Activated B cell treated with CpG ODN at 0.5 μM for 24 hours (primary cell): ENCODE results near the gene SPATA17. TPM values are rescaled to one million over a fixed set of nuclear protein-coding genes. Genes with fewer than 3 reads are reported as not detected.

ENCODE experiments used
- ATAC-seq: fragments of 200-7000 bp; cut with Tn5 transposase; one replicate; pipeline ENCODE4 v1.10.0; 2021; ENCODE audit warnings: low read depth, mild to moderate bottlenecking, moderate library complexity
- CTCF ChIA-PET: fragments of 350-600 bp; sonication (Branson Sonifier 250); formaldehyde crosslinking; loops from one replicate; lab custom pipeline; 2021; ENCODE audit warnings: antibody characterized with exemption; lab: Charles Lee
- POLR2A ChIA-PET: fragments of 350-600 bp; sonication (Branson Sonifier 250); formaldehyde crosslinking; loops from one replicate; lab custom pipeline; 2021; ENCODE audit warnings: antibody characterized with exemption; lab: Charles Lee
- DNase-seq: peaks from one replicate; pipeline ENCODE4 v3.0.0; 2022
- H3K27ac Mint-ChIP-seq: one replicate; pipeline ENCODE4 v1.8.0; 2020; ENCODE audit warnings: mixed read lengths
- H3K27me3 Mint-ChIP-seq: one replicate; pipeline ENCODE4 v1.8.0; 2021; ENCODE audit warnings: mixed read lengths
- H3K36me3 Mint-ChIP-seq: one replicate; pipeline ENCODE4 v1.8.0; 2021; ENCODE audit warnings: low read depth, mixed read lengths
- H3K4me1 Mint-ChIP-seq: one replicate; pipeline ENCODE4 v1.8.0; 2021; ENCODE audit warnings: mixed read lengths
- H3K4me3 Mint-ChIP-seq: one replicate; pipeline ENCODE4 v1.8.0; 2020; ENCODE audit warnings: mild to moderate bottlenecking, mixed read lengths
- H3K9me3 Mint-ChIP-seq: one replicate; pipeline ENCODE4 v1.8.0; 2020; ENCODE audit warnings: mixed read lengths
- CTCF ChIP-seq: fragments of 200-600 bp; IDR thresholded peaks from one replicate; pipeline ENCODE4 v1.8.0; 2022; ENCODE audit warnings: antibody characterized with exemption, mild to moderate bottlenecking
- intact Hi-C: fragments of 100-400 bp; cut with micrococcal nuclease; formaldehyde crosslinking; loops from one replicate; pipeline ENCODE4 v1.15.1; 2024
- total RNA-seq: library from RNA; stranded (reverse); gene quantifications from 2 replicates; pipeline ENCODE4 v1.2.3, GENCODE V29; 2022

SPATA17 gene
- total RNA-seq, 1 donor from 2014 or later: not detected

GRCh38 chr1:217888328-217888727 is 257.2 kb downstream of the SPATA17 start:
- Mint-ChIP-seq H3K4me1 (no peaks in the 10 kb centered on the region), H3K27me3 (no peaks in the 10 kb centered on the region), H3K9me3 (no peaks in the 10 kb centered on the region), H3K4me3 (no peak overlapping the region), H3K27ac (no peak overlapping the region), H3K36me3 (no peaks in the 10 kb centered on the region)
- intact Hi-C loops: no loop called here
- DNase-seq (no peak), ATAC-seq (no peak)
- ChIA-PET POLR2A (no interaction called here), CTCF (no interaction called here)
- no peak for TF ChIP-seq CTCF

DNA sequence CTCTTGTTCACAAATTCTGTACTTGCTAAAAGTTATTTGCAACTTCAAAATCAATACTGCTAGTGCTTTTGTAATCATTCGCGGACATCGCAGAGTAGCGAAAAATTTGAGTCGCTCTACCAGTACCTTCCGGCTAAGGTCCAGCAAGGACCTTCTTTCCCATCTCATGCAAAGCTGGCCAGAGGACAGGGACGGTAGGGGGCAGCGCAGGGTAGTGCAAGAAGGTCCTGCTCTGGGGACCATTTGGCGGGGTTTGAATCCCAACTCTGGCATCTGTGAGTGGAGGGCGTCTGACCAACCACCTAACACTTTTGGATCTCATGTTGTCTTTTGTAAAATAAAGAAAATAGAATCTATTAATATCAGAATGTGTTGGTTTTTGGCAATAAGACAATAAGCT is 258.3 kb downstream of the SPATA17 start:
- Mint-ChIP-seq H3K36me3 (no peaks in the 10 kb centered on the region), H3K27me3 (no peaks in the 10 kb centered on the region), H3K9me3 (no peaks in the 10 kb centered on the region), H3K27ac (no peak overlapping the region), H3K4me3 (no peak overlapping the region), H3K4me1 (no peaks in the 10 kb centered on the region)
- ChIA-PET CTCF (no interaction called here), POLR2A (no interaction called here)
- TF ChIP-seq CTCF: no peak
- no peak for DNase-seq
- no peak for ATAC-seq
- intact Hi-C loops: no loop called here

DNA sequence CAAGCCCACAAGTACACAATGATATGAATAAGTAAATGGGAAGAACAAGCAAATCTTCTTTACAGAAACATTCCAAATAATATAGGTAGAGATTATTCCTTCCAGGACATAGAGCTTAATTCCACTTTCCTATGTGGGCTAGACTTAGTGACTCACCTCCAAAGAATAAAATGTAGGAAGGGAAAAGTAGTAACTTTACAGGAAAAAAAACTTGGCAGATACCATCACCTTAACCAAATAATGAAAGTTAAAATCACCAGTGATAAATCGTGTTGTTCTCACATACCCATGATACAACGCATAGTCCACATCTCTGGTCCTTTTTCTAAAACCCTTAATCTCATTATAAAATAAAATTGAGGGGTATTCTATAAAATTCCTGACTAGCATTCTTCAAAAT is 260.8 kb downstream of the SPATA17 start:
- no peak for TF ChIP-seq CTCF
- Mint-ChIP-seq H3K9me3 (no peaks in the 10 kb centered on the region), H3K27me3 (no peaks in the 10 kb centered on the region), H3K27ac (no peak overlapping the region), H3K36me3 (no peaks in the 10 kb centered on the region), H3K4me3 (no peak overlapping the region), H3K4me1 (no peaks in the 10 kb centered on the region)
- CTCF ChIA-PET: no interaction called here
- POLR2A ChIA-PET: no interaction called here
- ATAC-seq (no peak), DNase-seq (no peak)
- intact Hi-C loops: no loop called here

- H3K4me3 Mint-ChIP-seq: no peak overlapping the region
- H3K4me1 Mint-ChIP-seq: no peaks in the 10 kb centered on the region
- no peaks in the 10 kb centered on the region for H3K9me3 Mint-ChIP-seq
- intact Hi-C loops: no loop called here
- DNase-seq (no peak), ATAC-seq (no peak)
- TF ChIP-seq CTCF: no peak
- ChIA-PET CTCF (no interaction called here), POLR2A (no interaction called here)
- H3K27me3 Mint-ChIP-seq: no peaks in the 10 kb centered on the region
- no peak overlapping the region for H3K27ac Mint-ChIP-seq
- H3K36me3 Mint-ChIP-seq: no peaks in the 10 kb centered on the region
Measured at GRCh38 chr1:217892750-217893149, 261.6 kb downstream of the SPATA17 start.

GRCh38 chr1:217895841-217896240 is 264.7 kb downstream of the SPATA17 start:
- ATAC-seq (no peak), DNase-seq (no peak)
- TF ChIP-seq CTCF: no peak
- Mint-ChIP-seq H3K9me3 (no peaks in the 10 kb centered on the region), H3K4me1 (no peaks in the 10 kb centered on the region), H3K27me3 (no peaks in the 10 kb centered on the region), H3K27ac (no peak overlapping the region), H3K36me3 (no peaks in the 10 kb centered on the region), H3K4me3 (no peak overlapping the region)
- intact Hi-C loops: no loop called here
- ChIA-PET POLR2A (no interaction called here), CTCF (no interaction called here)
